GM23248 (cell line): ENCODE results near the gene RPL31.

Source experiments
- EZH2 ChIP-seq: fragments of 200-600 bp; sonication (generic); IDR thresholded peaks from 2 replicates; pipeline ENCODE4 v1.6.1; 2018; ENCODE audit warnings: antibody characterized with exemption, mild to moderate bottlenecking; ENCODE audit not compliant: insufficient read depth, poor library complexity, severe bottlenecking
- EZH2phosphoT487 ChIP-seq: fragments of 200-600 bp; sonication (generic); IDR thresholded peaks from 2 replicates; pipeline ENCODE4 v1.6.1; 2018; ENCODE audit warnings: antibody characterized with exemption, moderate library complexity, mild to moderate bottlenecking, low read depth; ENCODE audit not compliant: insufficient read depth

DNA sequence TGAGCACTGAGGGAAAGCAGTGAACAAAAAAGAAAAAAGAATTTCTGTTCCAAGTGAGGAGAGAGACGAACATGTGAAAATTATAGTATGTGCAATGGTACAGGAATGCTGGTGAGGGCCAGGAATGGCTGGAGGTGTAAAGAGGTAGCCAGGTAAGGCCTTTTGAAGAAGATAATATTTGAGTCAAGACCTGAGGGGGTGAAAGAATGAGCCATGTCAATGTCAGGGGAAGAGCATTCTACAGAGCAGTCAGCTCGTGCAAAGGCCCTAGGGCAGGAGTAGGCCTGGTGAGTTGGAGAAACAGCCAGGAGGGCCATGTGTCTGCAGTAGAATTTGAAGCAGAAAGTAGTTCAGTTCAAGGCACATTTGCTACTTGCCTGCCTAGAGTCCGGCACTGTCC is 12.4 kb upstream of the RPL31 start:
- no peak for TF ChIP-seq EZH2phosphoT487
- TF ChIP-seq EZH2, result no peak
